NK-92 (cell line): Measurements from ENCODE around the gene CNDP2.

ENCODE experiments used
- DNase-seq: peaks from one replicate; lab custom pipeline; 2025; ENCODE audit not compliant: unreplicated experiment; lab: John Stamatoyannopoulos, UW

Gene CNDP2

DNA sequence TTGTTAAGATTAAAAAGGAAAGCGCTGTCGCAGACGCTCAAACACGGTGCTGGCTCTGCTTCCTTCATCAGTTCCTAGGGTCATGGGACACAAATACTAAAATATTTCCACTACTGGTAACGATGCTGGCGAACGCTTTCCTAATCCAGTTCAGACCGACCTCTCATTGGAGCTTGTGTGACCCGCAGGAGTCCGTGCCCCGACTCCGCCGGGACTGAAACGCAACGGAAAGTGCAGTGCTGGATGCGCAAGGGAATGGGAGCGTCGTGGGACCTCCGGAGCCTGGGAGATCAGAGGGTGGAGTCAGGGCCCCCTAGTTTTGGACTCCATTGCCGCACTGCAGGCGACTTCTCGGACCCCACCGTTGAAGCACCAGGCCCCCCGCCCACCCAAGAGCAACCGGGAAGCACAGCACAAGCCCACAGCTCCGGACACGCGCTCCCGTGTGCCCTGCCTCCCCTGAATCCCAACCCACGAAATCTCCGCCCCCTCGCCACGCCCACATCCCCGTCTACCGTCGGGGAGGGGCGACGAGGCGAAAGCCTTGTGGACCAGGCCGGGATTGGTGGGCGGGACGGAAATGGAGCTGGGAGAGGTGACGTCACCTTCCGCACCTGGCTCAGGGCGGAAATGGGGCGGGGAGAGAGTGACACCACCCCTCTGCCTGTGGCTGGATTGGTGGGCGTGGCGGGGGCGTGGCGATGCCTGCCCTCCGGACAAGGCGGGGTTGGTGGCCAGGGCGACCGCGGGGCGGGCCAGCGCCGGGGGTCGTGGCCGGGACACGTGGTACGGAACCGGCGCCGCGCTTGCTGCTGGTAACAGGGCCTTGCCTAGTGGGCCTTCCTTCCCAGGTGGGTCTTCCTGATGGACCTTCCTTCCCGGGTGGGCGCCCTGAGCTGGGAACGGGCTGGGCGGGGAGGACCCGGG is at the start of gene CNDP2:
TSS of gene CNDP2 (plus strand) at position 783 of the 927 bp plus-strand sequence. CDS start 3,611 bp downstream, outside the sequence.
- DNase-seq = peak; percentile 77

DNA sequence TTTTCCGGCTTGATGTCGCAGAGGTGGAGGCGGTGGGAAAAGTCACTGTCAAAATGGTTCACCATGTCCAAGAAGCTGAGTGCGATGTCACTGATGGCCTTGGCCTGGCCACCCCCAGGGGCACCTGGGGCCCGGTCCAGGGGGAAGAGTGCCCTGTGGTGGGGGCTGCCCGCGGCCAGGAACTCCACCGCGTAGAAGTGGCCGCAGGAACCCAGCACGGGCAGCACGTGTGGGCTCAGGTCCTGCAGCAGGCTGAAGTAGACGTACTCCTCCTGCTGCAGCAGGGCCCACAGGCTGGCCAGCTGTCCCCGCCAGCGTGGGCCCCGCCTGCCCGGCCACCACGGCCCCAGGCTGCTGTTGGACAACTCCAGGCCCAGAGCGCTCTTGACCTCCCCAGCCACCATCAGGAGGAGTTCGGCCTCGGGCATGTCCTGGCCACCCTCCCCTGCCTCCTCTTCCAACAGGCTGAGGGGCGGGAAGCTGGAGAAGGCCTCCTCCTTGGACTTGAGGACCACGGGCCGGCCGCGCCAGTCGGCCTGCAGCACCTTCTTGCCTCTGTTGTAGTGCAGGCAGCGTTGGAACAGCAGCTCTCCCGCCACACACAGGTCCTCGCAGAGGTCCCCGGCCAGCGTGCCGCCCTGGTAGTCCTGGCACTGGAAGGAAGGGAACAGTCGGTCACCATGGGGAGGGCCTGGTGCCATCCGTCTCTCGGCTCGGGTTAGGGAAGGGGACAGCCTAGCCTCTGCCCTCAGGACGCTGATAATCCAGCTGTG is 49.3 kb upstream of the CNDP2 start:
- DNase-seq = no peak

DNA sequence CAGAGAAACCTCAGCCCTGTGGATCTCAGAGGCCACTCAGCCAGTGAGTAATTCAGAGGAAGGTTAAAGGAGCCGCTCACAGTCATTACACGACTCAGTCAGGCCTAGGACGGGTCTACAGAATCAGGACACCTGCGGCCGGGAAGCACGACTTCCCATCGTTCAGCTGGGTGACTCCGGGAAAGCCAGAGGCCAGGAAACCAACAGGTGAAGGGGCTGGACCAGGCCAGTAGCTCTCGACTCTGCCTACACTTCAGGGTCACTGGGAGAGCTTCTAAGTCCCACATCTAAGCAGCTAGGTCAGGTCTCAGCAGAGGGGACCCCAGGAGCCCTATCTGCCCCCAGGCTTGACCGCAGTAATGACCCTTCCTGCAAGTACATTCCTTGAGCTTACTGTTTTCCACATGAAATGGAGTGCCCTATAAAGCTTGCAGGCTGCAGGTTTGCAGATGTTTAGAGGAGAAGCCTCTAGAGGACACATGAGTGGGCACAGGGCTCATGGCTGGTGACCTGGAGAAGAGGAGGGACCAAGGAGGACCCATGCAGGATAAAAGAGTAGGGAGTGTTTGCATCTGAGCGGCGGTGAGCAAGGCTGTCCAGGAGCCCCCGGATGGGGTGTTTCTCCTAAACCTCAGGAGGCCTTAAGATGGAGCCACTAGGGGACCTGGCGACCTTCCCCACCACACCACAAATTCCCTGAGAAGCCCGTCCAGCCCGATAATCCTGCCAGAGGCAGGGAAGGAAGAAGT is 48.6 kb upstream of the CNDP2 start:
- no peak for DNase-seq

DNA sequence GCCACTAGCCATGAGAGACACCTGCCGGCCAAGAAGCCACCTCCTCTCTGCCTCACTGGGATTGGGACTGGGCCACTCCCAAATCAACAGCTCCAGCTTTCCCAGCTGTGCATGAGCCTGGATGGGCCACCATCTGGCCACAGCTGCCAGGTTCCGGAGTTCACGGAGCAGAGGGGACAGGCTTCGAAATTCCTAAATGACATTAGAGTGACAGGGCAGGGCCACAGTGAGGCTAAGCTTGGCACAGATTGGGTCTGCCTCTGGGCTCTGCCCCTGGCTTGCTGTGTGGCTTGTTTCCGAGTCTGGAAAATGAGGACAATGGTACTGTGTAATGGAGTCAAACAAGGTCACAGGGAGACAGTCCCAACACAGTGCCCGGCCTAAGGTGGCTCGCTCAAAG is 45.5 kb upstream of the CNDP2 start:
- DNase-seq = no peak

DNA sequence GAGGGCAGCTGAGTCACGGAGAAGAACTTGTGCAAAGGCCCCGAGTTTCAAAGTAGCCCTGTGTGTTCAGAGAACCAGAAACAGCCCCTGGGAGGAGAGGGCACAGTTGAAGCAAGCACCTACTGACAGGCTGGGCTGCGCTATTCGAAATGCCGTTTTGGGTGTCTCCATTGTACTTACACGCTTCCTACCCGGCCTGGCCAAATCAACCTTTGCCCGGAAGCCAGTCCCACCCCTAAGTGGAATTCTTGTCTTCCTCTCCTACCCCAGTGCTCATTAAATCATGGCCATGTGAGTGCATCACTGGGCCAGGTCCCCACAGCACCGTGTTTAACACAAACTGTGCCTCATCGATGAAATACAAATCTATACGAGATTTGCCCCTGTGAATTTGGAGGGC is 45.0 kb upstream of the CNDP2 start:
- DNase-seq = no peak

DNA sequence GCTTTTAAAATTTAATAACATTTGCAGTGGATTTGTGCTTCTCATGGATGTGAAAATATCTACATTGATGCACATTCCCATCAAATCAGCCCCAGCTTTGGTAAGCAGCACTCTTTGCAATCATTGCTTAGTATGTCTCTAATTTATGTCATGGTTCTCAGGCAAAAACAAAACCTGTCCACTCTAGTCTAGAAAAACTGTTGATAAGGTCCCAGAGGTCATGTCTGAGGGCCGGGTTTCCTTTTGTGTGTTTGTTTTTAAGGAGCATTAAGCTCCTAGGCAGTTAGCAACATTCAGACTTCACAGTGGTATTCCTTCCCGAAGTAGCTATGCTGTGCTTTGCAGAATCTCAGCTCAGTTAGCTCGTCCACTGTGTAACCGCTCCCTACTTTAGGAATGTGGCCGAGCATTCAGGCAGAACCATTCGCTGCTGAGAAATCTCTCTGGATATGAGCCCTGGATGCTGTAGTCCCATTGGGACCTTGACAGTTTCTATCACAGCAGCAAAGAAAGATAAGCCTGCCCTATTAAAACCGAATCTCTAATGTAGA is 43.1 kb upstream of the CNDP2 start:
- no peak for DNase-seq

DNA sequence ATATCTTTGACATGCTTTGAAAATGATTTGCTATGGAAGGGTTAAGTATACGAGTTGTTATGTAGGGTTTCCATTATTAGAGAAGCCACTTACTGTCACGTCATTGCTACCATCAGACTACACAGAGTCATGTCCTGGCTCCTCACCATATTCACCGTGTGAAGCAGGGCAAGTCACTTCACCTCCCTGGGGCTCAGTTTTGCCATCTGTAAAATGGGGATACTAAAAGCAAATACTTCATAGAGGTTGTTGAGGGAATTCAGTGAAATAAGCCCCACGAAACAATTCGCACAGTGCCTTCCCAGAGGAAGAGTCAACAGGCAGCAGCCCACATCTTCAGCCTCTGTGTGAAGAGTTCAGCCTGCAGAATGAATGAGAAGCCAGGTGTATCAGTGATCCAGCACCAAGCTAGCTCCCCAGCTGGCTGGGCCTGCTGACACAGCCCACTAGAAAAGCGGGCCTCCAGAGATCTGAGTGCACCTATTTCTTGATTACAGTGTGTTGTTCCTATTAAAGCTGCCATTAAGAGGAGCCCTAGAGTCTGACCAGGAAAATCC is 42.4 kb upstream of the CNDP2 start:
- no peak for DNase-seq

DNA sequence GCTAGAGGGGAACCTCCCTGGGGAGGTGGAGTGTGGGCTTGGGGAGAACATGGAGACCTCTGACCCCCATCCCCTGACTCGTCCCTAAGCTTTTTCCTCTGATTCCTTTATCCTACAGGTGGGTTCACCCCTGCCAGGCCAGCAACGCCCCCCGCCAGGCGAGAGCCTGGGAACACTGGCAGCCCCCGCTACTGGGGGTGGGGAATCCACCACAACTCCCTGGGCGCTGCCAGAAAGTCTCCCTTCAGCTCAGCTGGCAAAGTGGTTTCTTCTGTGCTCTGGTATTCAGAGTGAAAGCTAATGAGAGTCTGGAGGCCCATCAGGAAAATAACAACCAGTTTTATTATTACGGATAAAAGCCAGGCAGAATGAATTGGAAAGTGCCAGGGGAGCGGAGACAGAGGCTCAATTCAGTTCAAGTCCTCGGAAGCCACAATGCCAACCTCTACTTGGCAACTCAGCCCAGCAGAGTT is 41.8 kb upstream of the CNDP2 start:
- no peak for DNase-seq

DNA sequence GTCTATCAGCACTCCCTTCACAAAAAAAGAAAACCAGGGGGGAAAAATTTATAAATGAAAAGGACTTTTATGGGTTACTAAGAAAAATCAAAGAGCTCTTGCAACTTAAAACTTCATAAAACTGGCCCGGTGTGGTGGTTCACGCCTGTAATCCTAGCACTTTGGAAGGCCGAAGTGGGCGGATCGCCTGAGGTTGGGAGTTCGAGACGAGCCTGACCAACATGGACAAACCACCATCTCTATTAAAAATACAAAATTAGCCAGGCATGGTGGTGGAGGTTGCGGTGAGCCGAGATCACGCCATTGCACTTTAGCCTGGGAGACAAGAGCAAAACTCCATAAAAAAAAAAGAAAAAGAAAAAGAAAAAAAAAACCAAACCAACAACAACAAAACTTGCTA is 40.8 kb upstream of the CNDP2 start:
- DNase-seq = no peak

DNA sequence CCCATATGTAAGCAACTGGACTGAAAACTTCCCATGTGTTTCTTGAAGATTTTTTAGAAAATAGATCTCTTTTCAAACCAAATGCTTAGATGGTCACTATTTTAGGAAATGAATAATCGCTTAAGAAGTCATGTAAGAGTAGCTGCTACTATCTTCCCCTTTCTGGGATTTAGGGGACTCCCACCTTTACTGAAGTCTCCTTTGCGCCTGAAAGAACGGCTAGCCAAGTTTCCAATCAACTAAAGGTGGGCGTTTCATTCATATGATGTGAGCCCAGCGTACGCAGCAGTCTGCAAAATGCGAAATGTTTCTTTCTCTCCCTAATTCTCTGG is 40.2 kb upstream of the CNDP2 start:
- DNase-seq = no peak

DNA sequence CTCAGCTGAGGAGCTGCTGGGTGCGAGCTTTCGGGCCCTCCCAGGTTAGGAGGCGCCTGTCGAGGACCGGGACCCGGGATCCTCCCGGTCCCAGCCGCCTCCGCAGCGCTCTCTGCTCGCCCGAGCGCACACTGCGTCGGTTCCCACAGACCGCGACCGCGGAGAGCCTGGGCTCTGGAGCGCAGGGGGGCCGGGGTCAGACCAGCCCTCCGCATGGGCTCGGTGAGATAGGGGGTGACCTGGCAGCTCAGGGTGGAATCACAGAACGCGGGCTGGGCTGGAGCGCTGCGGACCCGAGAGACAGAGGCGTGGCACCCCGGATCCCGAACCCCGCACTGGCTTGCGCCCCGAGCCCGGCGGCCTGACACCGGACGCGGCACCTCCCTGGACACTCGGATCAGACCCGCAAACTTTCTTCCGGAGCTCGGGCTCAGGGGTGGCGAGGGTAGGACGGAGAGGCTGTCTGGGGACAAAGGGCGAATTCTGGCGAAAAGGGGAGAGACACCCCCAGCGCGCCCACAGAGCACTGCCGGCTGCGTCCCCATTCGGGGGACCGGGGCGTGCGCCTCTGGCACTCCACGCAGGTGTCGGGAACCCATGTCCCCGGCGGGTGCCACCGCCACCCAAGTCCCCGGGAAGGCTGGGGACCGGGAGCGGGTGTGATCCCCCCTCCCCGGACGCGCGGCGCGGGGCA is 39.7 kb upstream of the CNDP2 start:
- DNase-seq = no peak

DNA sequence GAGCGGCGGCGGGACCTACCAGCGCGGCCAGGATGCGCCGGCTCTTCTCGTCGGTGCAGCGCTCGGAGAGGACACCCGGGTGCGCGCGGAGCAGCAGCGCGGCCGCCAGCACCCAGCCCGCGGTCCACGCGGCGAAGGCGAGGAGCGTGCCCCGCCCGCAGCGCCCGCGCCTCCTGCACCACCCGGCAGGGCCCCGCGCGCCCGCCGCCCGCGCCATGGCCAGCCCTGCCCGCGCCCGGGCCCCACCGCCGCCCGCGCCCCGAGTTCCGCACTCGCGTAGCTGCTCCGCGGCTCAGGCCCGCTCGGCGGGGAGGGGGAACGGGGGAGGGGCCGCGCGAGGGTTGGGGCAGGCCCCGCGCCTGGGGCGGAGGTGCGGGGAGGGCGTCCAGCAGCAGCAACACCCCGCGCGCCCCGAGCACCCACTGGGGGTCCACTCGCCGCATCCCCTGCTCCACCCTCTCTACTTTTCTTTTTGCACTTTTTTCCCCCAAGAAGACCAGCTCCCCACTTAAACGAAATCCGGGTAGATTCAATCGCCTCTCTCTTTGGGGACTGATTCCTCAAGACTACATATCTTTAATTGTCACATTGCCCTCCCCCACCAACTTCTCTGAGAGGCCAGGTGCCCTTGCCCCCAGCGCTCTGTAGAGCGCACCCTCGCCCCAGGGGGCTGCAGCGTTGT is 39.0 kb upstream of the CNDP2 start, which contains the start of gene DIPK1C:
TSS of gene DIPK1C (minus strand) at position 266 of the 682 bp plus-strand sequence. CDS start at position 217, 49 bp downstream.
- DNase-seq = no peak

DNA sequence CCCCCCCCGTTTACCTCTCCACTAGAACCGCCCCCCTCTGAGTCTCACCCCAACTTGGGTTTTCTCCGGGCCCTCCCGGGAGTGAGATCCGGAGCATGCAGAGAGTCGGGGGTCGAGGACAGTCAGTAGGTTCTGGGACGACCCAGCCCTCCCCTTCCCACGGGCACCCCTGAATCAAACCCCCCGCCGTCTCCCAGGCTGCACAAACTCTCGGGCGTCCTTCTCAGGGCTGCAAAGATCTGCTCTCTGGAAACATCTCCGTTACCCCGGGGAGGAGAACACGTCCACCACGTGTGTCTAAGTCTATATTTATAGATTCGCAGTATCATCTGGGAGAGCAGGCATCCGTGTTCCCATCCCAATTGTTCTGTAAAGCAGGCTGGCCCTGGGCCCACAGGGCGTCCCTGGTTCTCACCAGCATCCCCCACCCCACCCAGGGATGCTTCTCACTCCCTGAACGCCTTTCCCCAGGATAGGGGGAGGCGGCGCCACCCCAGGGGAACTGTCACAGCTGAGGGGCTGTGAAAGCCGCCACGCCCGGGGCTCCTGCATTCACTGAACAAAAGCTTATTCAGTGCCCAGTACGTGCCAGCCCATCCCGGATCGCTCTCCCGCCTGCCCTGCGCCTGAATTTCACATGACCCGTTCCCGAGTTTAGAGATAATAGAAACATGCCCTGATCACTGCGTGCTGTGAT is 38.3 kb upstream of the CNDP2 start:
- no peak for DNase-seq

DNA sequence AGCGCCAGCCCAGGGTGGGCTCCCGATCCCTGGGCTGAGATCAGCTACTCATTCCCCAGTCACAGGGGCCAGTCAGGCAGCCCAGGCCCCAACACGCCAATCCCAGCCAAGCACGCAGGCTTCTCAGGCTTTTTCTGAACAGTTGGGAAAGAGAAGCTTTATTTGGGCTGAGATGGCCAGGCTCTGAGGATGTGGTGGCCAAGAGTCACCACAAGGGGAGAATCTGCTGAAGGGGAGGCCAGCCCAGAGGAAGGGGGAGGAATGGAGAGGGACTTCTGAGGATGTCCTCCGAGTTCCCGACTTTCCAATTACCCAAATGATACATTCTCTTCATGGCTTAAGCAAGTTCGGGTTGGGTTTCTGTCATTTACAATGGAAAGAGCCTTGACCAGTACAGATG is 36.3 kb upstream of the CNDP2 start:
- DNase-seq = no peak

DNA sequence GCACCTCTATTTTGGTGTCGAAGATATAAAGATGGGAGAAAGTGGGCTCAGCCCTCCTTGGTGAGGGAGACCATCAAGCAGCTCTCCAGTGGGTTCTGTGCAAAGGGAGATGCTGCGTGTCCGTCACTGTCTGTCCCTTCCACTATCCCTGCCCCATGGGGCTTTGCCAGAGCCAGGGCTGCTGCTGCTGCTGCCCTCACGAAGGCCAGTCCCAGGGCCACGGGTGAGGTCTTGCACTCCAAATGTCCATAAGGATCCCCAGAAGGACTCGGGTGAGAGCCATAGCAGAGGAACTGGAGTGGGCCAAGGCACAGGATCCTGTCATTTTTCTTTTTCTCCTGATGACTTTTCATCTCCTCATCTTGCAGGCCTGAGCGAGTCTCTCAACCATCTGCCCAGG is 35.3 kb upstream of the CNDP2 start:
- DNase-seq = no peak

DNA sequence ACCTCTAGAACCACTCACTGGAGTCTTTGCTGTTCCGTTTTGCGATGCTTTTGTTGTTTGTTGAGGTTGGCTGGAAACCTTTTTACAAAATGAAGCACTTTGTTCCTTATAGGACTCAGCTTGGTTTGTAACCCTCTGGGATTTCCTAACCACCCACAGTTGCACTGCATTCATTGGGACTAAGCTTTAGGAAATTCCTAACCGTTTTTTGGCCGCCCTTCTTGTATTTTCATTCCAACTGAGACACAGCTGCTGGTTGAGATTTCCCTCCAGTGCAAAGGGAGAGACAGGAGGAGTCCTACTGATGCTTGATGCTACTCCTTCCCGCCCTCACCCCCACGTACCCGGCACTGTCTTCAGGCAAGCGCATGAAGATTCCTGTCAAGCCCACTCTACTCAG is 32.9 kb upstream of the CNDP2 start:
- DNase-seq = no peak

DNA sequence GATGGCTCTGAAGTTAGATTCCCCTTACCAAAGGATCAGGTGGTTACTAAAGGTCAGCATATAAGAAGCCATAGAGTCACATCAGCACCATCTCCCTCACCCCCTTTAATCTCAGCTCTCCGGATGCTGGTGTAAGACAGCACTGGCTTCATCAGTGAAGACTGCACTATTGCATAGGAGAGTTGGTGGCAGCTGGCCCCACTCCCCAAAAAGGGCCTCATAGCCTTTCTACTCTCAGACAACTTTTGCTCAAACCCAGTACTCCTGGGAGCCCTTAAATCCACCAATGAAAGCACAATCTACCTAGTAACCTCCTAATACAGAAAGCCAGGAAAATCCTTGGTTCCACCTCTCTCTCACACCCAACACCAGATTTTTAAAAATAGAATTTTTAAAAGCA is 32.2 kb upstream of the CNDP2 start:
- DNase-seq = no peak

DNA sequence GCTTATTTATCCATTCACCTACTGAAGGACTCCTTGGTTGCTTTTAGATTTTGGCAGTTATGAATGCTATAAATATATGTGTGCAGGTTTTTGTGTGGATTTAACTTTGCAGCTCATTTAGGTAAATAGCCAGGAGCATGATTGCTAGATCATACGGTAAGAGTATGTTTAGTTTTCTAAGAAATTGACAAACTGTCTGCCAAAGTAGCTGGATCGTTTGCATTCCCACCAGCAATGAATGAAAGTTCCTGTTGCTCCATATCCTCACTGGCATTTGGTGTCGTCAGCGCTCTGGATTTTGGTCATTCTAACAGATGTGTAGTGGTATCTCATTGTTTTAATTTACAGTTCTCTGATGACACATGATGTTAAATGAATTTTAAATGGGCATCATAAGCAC is 30.4 kb upstream of the CNDP2 start:
- DNase-seq = no peak

DNA sequence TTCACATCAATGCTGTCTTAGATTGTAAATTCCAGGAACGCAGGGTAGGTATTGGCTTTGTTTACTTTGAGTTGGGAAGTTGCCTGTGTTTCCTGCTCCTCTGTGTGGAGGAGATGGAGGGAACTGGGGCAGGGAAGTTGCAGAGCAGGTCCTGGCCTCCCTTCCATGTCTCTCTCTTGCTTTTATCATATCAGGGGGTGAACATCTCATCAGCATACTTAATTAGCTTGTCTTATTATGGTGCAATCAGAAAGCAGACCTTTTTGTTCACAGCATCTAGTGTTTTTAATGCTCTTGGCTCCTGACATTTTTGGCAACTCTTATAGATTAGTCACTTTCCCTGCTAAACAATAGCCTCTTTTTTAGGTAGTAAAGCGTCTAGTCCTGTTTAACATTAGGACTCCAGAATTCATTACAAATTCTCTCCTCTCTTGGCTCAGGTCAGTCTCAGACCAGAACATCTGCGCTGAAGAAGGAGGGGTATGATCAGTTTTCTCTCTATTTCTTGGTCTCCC is 27.6 kb upstream of the CNDP2 start:
- no peak for DNase-seq
